GM12875 (cell line): ENCODE results near the gene FAN1.

Experiments used
- H3K4me3 ChIP-seq: one replicate; pipeline ENCODE4 v1.5.1; 2011; ENCODE audit warnings: low read depth, low read length, control low read depth
- CTCF ChIP-seq: IDR thresholded peaks from 2 replicates; pipeline ENCODE4 v1.5.1; 2011; ENCODE audit warnings: low read depth, mild to moderate bottlenecking, control low read depth, inconsistent platforms, low read length, moderate library complexity, borderline replicate concordance; ENCODE audit not compliant: insufficient read depth

FAN1 gene

GRCh38 chr15:30901889-30902288, 1.8 kb upstream of the FAN1 start:
- TF ChIP-seq CTCF = no peak

GRCh38 chr15:30904812-30905211, 1.1 kb downstream of the FAN1 start:
- no peak overlapping the region for H3K4me3 ChIP-seq
- TF ChIP-seq CTCF = no peak

More at GRCh38 chr15:30901889-30902288, 1.8 kb upstream of the FAN1 start:
- no peak overlapping the region for H3K4me3 ChIP-seq

GRCh38 chr15:30905821-30906220, 2.1 kb downstream of the FAN1 start:
- TF ChIP-seq CTCF = no peak
- H3K4me3 ChIP-seq = no peak overlapping the region

- H3K4me3 ChIP-seq = no peak overlapping the region
- TF ChIP-seq CTCF = no peak
These were observed 2.7 kb downstream of the FAN1 start for GRCh38 chr15:30906366-30906765.

- no peak overlapping the region for H3K4me3 ChIP-seq
- no peak for TF ChIP-seq CTCF
These were observed 10.0 kb downstream of the FAN1 start for GRCh38 chr15:30913761-30914160.

- H3K4me3 ChIP-seq = no peak overlapping the region
- TF ChIP-seq CTCF = no peak
These were observed 13.3 kb downstream of the FAN1 start for GRCh38 chr15:30917013-30917412.

GRCh38 chr15:30917675-30918074, 14.0 kb downstream of the FAN1 start:
- no peak overlapping the region for H3K4me3 ChIP-seq
- TF ChIP-seq CTCF = no peak
